DMS79 treated with DMSO at 0.1 percent for 48 hours (cell line): ENCODE data around the gene CAV2.

Source experiments
- DNase-seq: peaks from one replicate; lab custom pipeline; 2025; lab: John Stamatoyannopoulos, UW

CAV2 gene

DNA sequence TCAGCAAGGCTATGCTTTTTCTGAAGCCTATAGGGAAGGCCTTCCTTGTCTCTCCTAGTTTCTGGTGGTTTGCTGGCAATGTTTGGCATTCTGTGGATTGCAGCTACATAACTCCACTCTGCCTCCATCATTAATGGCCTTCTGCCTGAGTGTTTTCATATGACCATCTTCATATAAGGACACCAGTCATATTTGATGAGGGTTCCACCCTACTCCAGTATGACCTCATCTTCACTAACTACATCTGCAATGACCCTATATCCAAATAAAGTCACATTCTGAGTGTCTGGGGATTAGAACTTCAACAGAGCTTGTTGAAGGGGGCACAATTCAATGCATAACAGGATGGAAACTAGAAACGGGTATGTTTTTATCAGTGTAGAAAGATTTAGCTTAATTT lies 47.4 kb downstream of the CAV2 start:
- DNase-seq: no peak

DNA sequence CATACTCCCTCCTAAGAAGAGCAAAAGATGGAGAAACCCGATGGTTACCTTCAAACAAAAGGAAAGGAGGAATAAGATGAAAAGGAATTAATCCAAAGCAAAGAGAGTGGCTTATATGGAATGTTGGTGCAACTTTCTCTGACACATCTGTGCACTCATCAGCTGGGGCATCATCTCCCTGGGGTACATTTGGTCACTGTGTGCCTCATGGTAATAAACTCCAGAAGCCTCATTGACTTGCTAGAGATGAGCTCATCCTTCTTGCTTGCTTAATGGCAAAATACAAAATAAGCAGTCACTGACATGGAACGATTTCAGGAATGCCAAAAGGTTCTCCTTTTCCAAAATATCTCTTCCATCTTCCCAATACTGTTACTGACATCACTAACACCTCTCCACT lies 47.8 kb downstream of the CAV2 start:
- DNase-seq: no peak

DNA sequence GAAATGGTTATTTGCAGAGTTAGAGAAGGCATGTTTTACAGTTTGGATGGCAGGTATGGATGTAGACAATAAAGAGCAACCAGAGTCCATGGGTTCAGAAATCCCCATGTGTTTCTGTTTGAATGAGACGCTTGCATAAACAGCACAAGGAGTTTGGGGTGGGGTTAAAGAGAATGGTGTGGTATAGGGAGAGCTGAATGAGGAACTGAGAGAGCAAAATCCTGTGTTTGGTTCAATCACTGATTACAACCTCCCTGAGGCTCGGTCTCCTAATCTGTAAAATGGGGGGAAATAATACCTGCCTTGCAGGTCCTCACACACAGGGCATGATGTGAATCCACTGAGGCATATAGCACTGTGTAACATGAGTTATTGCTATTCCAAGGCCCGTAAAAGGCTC lies 49.0 kb downstream of the CAV2 start:
- DNase-seq: no peak

DNA sequence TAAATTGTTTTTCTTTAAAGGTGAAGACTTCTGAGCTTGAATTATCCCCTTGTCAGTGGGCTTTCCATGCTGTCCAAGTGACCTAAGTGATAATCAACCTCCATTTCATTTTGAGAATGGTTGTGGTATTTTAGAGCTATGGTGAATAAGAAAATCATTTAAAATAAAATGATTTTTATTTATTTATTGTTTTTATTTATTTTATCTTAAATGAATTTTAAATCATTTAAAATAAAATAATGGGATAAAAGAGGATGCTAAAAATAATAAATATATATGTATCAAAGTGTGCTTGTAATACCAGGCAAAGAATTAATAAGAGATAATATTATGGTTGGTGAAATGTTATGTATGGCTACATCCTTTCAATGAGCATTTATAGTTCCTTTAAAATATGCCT lies 49.8 kb downstream of the CAV2 start:
- DNase-seq: no peak

DNA sequence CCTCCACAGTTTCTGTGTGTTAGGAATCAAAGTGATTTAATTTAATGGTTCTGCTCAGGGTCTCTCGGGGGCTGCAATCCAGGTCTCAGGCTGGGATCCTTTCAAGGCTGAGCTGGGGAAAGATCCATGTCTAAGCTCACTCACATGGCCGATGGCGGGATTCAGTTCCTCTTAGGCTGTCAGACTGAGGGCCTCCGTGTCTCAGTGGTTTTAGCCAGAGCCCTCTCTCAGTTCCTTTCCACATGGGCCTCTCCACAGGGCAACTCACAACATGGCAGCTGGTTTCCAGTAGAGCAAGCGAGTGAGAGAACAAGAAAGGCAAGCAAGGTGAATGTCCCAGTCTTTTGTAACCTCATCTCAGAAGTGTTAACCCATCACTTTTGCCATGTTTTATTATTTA lies 52.2 kb downstream of the CAV2 start:
- DNase-seq: no peak

DNA sequence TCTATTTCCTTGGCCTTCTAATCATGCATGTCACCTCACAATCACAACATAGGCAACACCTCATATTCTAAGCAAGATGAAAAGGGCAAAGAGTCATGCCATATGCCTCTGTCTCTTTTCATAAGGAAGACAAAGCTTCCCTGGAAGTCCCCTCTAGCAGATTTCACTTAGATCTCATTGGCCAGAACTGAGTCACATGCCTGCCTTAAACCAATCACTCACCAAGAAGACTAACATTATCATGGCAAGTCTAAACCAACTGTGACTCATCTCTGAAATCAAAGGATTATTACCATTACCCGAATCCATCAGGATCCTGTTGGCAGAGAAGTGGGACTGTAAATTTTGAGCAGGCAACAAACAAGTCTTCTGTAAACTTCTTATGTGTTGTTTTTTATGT lies 53.1 kb downstream of the CAV2 start:
- no peak for DNase-seq

DNA sequence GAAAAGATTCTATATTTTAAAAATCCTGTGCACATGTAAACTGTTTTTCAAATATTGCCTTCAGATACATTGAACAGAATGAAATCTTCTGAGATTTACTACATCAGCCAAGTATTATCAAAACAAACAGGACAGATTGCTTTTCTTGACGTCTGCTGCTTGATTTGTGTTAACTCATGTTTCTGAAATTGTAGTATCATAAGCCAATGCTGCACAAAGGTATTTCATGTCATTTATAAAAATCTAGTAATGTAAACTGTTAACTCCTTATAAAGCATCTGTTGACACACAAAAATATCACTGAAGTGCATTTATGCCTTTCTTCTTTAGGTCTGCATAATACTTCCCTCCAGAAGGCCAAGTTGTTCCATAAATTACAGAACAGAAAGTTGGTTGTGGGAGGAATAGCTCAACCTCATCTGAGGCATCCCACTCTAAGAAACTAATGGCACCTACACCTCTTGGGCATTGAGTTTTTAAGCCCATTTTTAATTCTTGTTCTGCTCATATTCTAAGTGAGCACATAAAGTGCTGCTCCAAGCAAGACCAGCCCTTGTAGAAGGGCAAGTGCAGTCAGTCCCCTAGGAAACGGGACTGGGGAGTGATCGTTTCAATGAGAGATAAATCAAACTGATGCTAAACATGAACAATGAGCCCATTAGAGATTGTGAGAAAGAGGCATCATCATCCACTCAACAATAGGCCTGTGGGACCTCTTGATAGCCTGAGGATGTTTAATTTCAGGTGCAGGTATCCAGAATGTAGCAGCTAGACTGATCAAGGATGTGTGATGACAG lies 53.8 kb downstream of the CAV2 start:
- DNase-seq: no peak

DNA sequence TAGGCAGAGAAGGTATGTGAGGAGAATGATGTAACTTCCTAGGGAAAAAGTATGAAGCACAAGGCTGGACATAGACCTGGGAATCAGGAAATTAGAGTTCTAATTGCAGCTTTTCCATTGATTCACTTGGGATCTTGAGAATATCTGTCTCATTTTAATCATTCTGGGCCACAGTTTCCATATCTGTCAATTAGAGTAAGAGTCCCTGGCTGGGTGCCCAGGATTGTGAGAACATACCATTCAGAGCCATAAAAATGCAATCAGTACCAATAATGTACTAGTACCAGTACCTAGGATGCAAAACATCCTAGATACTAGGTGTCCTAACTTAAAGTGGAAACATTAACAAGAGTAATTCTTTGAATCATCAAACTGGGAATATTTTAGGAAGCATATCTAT lies 54.9 kb downstream of the CAV2 start:
- no peak for DNase-seq

DNA sequence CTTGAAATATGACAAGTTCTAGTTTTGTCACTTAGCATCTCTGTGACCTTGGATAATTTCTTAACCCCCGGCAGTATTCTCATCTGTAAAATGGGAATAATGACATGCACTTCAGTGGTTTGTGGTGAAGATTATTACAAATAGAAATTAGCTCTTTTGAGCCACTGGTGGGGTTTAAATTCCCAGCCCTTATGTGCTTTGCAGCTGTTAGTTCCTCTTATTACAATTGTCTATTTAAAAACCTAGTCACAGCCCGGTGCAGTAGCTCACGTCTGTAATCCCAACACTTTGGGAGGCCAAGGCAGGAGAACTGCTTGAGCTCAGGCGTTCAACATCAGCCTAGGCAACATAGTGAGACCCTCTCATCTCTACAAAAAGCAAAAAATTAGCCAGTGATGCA lies 55.4 kb downstream of the CAV2 start:
- no peak for DNase-seq

DNA sequence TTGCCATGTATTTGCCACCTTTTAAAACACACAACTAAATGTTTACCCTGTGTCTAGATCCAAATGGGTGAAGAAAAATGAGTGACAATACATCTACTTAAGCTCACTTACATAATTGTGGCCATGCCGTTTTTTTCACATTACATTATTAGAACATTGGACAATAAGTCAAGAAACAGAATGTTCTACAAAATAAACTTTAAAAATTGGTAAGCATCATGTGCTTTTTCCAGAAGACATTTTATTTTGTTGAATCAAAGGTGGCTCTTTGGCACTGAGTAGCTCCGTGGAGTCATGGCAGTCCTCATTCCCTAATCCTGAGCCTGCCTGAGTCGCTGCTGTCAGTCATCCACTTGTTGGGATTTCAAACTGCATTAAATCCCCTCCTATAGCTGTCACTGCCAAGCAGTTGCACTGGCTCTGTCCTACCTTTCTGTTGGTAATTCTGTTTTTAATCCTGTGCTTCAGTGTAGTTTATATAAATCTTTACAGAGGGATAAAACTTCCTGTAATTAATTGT lies 57.6 kb downstream of the CAV2 start:
- no peak for DNase-seq

DNA sequence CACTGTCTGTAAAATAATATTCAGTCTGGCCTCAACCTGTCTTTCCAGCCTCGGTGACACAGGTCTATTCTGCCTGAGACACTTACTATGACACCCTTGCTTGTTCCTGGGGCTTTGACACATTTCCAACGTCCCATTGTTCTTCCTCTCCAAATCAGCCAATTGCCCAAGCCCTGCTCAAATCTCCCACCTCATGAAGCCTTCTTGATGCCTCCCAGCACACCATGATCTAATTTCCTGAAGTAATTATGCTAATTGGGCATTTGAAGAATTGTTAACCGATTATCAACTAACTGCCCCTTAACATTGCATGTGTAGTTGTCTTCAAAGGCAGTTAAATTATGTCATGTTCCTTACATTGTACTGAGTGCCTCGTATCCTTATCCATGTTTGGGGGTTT lies 58.4 kb downstream of the CAV2 start:
- no peak for DNase-seq
